ENCODE measurements around the gene EXOC4. TPM values are rescaled to one million over a fixed set of nuclear protein-coding genes. Genes with fewer than 3 reads are reported as not detected.
"Not testable (repeated sequence)": the region's sequence is repeated elsewhere in the genome, so short reads cannot be mapped to it uniquely, and the experiment has no call there.

EXOC4 gene
- total and polyA plus RNA-seq, 12 donors, result 7.5 to 41.7 (median 34.6) TPM

GRCh38 chr7:133642907-133643306 is 390.0 kb downstream of the EXOC4 start:
- Histone ChIP-seq H3K4me3 (no peak overlapping the region), H3K4me1 (peaks cover 0 to 15% (median 0%) of the 10 kb centered on the region in 9 donors), H3K27me3 (no peaks in the 10 kb centered on the region), H3K36me3 (no peaks in the 10 kb centered on the region), H3K27ac (no peak overlapping the region), H3K9me3 (peaks cover 0 to 19% (median 0%) of the 10 kb centered on the region in 11 donors)
- 86 to 91% methylated on average over 2 of the region's 2 CpGs for WGBS, 2 donors
- ATAC-seq (no peak), DNase-seq (no peak)
- no peak for TF ChIP-seq CTCF (IDR thresholded peaks at IDR 0.05)
- intact Hi-C loops (cut with DNase I), result no loop called here

- H3K4me3 ChIP-seq; ATAC-seq; H3K27ac ChIP-seq; H3K27me3 ChIP-seq; intact Hi-C loops (cut with DNase I); DNase-seq; H3K36me3 ChIP-seq: not testable (repeated sequence)
- H3K4me1 ChIP-seq, result peaks cover 0 to 15% (median 0%) of the 10 kb centered on the region in 9 donors
- WGBS, 2 donors, result 91 to 99% methylated on average over 5 of the region's 5 CpGs
- peaks cover 0 to 19% (median 0%) of the 10 kb centered on the region in 11 donors for H3K9me3 ChIP-seq
Measured at GRCh38 chr7:133643652-133644051, 390.8 kb downstream of the EXOC4 start.

- Histone ChIP-seq H3K27ac (peak overlapping the region in 1 of 10 donors; percentile 34), H3K9me3 (peaks cover 0 to 19% (median 0%) of the 10 kb centered on the region in 11 donors), H3K4me3 (no peak overlapping the region), H3K36me3 (no peaks in the 10 kb centered on the region), H3K27me3 (no peaks in the 10 kb centered on the region), H3K4me1 (peaks cover 0 to 25% (median 0%) of the 10 kb centered on the region in 9 donors)
- ATAC-seq (no peak), DNase-seq (no peak)
- no peak for TF ChIP-seq CTCF (IDR thresholded peaks at IDR 0.05)
- intact Hi-C loops (cut with DNase I), result no loop called here
- WGBS, 2 donors, result 43 to 44% methylated on average over 2 of the region's 2 CpGs
Measured at GRCh38 chr7:133645884-133646391, 393.1 kb downstream of the EXOC4 start.

GRCh38 chr7:133646472-133647315 is 393.8 kb downstream of the EXOC4 start:
- Histone ChIP-seq H3K36me3 (no peaks in the 10 kb centered on the region), H3K27ac (peak overlapping the region in 1 of 10 donors; percentile 34), H3K9me3 (peaks cover 0 to 19% (median 0%) of the 10 kb centered on the region in 11 donors), H3K4me1 (peaks cover 0 to 28% (median 0%) of the 10 kb centered on the region in 9 donors), H3K27me3 (no peaks in the 10 kb centered on the region), H3K4me3 (no peak overlapping the region)
- DNase-seq (no peak), ATAC-seq (no peak)
- intact Hi-C loops (cut with DNase I), result no loop called here
- 91 to 93% methylated on average over 7 of the region's 7 CpGs for WGBS, 2 donors
- no peak for TF ChIP-seq CTCF (IDR thresholded peaks at IDR 0.05)

Measured in heart right ventricle (tissue), 16 donors.